Cardiac fibroblast (primary cell): ENCODE data around the gene ENAH.
A peak's percentile ranks its signal among the peaks of the same experiment; 100 is the strongest.

Experiments
- DNase-seq, 2 donors: peaks; one replicate each; pipeline versions ENCODE4 v3.0.0 to v3.0.0-alpha.2; 2010; ENCODE audit warnings: low read depth in 2 of 2
- H3K4me3 ChIP-seq, 2 donors: replicated peaks in 1 of 2; 1 replicate in 1 of 2; 2 replicates in 1 of 2; pipeline ENCODE4 v1.5.1; 2011; ENCODE audit warnings: low read depth in 2 of 2, low read length in 2 of 2, mild to moderate bottlenecking in 2 of 2, moderate library complexity in 1 of 2
- TF ChIP-seq, protein P1 (sequence below): IDR thresholded peaks from one replicate; pipeline ENCODE4 v1.5.1; 2011; ENCODE audit warnings: low read depth, mild to moderate bottlenecking, low read length, inconsistent platforms

Gene ENAH

DNA sequence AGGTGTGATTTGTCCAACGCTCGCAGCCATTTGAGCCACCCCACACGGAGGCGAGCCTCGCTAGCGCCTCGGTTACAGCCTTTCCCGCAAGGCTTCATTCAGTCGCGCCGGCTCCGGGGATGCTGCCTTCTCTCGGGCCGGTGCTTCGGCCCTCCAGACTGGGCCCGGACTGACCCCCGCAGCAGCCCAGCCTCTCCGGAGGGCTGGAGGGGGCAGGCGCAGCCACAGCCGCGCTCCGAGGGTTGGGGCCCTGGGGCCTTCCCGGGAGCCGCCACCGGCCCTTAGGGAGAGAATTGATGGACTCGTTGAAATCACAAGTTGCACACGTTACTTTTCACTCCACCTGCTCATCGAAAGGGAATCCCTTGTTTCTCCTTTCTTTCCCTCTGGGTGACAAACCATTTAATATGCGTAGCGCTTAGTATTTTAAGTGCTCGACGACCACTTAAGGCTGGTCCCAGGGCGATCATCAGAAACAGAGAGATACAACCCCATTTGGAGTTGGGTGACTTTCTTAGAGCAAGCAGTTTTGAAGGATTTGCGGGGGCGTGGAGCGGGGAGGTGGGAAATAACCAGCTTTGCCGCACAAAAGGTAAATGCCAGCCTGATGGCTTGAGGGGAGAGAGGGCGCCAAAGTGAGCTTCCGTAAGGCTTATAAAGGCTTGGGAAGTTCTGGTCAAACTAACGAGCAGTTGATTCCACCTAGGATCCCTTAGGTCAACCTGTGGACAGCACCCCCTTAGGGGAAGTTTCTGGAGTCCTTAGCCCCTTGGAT is 24.6 kb upstream of the ENAH start:
- no peak for DNase-seq
- no peak overlapping the region for H3K4me3 ChIP-seq
- TF ChIP-seq, protein P1, sequence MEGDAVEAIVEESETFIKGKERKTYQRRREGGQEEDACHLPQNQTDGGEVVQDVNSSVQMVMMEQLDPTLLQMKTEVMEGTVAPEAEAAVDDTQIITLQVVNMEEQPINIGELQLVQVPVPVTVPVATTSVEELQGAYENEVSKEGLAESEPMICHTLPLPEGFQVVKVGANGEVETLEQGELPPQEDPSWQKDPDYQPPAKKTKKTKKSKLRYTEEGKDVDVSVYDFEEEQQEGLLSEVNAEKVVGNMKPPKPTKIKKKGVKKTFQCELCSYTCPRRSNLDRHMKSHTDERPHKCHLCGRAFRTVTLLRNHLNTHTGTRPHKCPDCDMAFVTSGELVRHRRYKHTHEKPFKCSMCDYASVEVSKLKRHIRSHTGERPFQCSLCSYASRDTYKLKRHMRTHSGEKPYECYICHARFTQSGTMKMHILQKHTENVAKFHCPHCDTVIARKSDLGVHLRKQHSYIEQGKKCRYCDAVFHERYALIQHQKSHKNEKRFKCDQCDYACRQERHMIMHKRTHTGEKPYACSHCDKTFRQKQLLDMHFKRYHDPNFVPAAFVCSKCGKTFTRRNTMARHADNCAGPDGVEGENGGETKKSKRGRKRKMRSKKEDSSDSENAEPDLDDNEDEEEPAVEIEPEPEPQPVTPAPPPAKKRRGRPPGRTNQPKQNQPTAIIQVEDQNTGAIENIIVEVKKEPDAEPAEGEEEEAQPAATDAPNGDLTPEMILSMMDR, result no peak

DNA sequence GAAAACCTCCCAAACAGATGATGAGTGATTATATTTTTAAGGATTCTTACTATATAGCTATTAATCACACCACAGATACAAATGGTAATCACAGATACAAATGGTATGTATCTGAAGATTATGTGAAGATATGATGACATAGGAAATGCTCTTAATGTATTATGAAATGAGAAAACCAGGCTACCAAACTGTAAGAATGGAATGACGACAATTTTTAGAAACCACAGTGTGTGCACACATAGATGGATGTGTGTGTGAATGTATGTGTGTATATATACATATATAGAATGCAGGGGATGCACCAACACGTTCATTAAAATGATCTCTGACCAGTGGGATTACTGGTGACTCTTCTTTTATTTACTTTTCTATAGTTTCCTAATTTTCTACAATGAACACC is 21.5 kb upstream of the ENAH start:
- no peak for DNase-seq
- H3K4me3 ChIP-seq, result no peak overlapping the region
- TF ChIP-seq, protein P1, result no peak

DNA sequence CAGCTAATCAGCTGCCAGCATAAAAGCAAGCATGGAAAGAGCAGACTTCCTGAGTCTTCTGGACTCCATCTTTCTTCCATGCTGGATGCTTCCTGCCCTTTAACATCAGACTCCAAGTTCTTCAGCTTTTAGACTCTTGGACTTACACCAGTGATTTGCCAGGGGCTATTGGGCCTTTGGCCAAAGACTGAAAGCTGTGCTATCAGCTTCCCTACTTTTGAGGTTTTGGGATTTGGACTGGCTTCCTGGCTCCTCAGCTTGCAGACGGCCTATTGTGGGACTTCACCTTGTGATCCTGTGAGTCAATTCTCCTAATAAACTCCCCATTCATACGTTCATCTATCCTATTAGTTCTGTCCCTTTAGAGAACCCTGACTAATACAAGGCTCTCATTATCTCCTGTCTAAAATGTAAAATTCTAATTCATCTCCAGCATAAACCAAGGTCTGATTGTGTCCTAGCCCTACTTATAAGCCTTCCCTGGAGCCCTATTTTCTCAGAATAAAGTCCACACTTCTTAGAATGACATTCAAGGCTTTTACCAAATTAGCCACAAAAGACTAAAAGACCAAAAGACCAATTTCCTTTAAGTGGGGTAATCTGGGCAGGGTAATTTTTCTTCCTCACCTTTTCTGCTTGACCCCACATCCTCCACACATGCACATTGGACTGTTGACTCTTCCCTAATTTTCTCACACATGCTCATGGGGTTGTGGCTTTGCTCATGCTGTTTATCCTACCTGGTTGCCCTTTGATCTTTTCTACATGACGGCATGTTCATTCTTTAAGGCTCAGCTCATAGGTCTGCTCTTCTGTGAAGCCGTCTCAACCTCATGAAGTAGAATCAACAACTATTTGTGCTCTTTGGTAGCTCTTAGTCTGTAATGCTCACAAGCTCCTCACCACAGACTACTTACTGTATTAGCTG is 18.1 kb upstream of the ENAH start:
- DNase-seq, result peak in 1 of 2 donors; percentile 64
- no peak overlapping the region for H3K4me3 ChIP-seq
- TF ChIP-seq, protein P1, result no peak

DNA sequence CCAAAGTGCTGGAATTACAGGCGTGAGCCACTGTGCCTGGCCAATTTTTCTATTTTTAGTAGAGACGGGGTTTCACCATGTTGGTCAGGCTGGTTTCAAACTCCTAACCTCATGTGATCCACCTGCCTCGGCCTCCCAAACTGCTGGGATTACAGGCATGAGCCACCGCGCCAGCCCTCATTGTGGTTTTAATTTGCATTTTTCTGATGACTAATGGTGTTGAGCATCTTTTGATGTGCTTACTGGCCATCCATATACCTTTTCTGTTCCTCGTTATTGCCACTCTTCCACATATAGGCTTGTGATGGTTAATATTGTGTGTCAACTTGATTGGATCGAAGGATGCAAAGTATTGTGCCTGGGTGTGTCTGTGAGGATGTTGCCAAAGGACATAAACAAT is 17.4 kb upstream of the ENAH start:
- TF ChIP-seq, protein P1, result no peak
- no peak overlapping the region for H3K4me3 ChIP-seq
- DNase-seq, result no peak

DNA sequence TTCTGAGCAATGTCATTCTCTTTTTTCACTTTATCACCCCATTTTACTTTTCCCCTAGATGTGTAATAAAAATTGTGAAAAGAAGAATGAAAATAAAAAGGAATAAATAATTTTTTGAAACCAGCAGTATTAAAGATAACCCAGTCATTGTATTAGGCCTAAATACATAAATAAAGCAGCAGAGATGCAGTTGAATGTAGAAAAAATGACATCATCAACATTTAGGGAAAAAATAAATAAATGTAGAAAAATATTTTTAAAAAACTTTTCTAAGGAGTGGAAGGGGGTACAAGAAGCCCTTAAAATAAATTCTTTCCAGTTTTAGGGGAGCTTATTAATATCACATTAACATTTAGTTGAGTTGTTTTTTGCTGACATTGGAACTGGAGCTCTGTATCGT is 15.3 kb upstream of the ENAH start:
- TF ChIP-seq, protein P1, result no peak
- no peak for DNase-seq
- H3K4me3 ChIP-seq, result no peak overlapping the region

DNA sequence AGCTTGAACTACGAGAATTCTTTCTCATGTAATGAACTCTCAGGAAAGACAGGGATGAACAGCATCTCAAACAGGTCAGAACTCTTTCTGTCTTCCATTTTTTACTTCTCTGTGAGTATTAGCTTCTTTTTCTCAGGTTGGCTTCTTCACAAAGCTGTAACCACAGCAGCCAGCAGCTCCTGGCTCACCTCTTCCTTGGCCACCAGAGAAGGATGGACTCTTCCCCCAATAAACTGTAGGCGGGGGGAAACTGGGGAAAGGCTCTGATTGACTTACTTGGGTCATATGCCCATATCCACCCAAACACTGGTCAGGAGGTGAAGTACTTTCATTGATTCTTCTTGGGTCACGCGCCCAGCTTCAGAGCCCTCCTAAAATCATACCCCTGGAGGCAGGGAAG is 14.4 kb upstream of the ENAH start:
- no peak for DNase-seq
- TF ChIP-seq, protein P1, result no peak

More for the DNA sequence above, 14.4 kb upstream of the ENAH start:
- no peak overlapping the region for H3K4me3 ChIP-seq
